Hypothalamus (tissue), 51 donors: Measurements from ENCODE around the gene HSPA14.
"Not testable (repeated sequence)": the region's sequence is repeated elsewhere in the genome, so short reads cannot be mapped to it uniquely, and the experiment has no call there.

Experiments
- DNase-seq, 51 donors: peaks; one replicate each; lab custom pipeline; 2025; lab: John Stamatoyannopoulos, UW

Gene HSPA14

DNA sequence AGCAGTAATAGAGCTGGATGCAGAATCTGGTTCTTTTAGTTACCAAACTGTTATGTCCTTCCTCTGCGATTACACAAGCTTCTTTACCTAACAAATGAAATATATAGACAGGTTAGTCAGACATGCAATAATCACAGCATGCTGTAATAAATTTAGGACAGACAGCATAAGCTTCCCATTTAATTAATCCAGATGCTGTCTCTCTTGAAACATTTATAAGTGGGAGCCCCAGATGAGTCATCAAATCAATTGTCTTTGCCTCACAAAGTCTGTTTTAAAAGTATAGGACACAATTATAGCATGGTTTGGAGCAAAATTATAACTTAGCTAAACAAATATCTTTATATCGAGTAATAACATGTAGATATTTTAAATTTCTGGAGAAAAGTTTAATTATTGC, 1.9 kb upstream of the HSPA14 start:
- DNase-seq, result no peak

DNA sequence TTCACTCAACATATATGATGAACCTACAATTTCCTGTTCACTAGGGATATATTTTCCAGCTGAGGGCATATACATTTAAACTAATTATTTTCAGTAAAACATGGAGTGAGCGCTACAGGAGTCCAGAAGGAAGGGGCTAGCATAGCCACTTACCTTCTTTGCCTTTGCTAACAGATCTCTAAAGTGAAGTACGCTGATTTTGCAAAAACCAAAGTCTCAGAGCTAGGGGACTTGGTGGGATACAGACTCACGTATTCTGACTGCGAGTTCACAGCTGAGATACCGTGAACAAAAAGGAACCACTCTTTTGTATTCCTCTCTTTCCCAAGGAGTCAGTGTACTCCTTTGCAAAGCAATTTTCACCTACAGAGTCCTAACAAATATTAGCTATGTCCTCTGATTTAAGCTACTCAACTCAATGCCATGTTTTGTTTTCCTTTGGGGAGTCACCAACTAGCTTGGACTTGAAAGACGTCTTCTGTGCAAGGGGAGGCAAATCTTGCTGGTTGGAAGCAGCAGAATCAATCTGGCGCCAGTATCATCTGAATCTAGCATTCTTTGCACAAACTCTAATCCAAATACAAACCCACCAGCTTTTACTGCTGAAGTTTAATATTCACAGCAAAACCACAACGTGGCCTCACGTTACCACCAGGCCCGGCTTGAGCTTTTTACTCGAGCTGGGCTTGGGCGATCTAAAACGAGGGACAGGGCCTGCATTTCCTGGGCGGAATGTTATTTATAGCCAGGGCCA, 926 bp upstream of the HSPA14 start:
- peak in 1 of 51 donors; percentile 54 for DNase-seq

DNA sequence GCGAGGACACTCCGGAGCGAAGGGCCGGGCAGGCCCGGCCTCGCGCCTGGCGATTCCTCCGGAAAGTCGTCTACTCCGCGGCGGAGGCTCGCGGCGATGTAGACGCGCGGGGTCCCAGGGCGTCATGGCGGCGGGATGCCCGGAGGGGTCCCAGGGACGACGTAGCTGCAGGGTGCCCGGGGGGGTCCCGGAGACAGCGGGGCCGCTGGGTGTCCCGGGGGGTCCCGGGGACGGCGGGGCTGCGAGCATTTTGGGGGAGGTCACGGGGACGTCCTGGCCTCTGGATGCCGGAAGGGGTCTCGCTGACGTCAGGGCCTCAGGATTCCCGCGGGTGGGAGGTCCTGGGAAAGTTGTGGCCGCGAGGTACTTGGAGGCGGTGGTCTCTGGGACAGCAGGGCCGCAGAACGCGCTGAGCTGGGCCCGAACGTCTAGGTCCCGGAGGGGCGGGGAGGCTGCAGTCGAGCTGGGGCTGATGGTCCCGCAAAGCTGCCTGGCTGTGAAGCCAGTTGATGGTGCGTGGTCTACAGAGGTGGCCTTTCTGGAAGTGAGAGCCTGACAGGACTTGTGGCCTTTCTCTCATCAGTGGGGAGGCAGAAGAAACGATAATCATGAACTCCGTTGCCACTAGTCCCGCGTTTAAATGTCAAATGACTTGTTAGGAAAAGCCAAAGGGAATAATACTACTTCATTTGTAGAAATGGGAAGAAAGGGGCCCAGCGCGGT, 637 bp downstream of the HSPA14 start:
- peak in 24 of 51 donors; percentile 2 to 45 (median 23) for DNase-seq

DNA sequence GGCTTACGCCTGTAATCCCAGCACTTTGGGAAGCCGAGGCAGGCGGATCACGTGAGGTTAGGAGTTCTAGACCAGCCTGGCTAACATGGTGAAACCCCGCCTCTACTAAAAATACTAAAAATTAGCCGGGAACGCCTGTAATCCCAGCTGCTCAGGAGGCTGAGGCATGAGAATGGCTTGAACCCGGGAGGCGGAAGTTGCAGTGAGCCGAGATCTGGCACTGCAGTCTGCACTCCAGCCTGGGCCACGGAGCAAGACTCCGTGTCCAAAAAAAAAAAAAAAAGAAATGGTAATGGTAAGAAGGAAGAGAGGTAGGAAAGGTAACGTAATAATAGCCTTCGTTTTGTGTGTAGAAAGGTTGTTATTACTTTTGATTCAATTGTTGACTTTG, 1.2 kb downstream of the HSPA14 start:
- DNase-seq, result peak in 2 of 51 donors; percentile 0 to 20

DNA sequence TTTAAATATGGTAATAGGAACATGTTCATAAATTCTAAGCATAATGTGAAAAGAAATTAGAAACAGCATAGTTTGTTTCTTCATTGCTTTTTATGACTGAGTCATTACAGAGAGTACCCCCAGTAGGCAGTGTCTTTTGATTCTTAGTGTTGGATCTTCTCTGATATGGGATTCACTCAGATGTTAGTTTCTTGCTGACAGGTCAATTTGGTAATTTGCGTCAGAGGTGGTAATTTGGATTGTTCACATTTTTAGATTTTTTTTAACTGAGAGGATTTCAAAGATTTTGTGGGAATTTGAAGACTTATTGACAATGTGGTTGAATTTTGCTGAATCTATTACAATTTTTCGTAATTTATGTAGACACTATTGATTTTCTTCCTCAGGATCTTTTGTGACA, 2.1 kb downstream of the HSPA14 start:
- no peak for DNase-seq

DNA sequence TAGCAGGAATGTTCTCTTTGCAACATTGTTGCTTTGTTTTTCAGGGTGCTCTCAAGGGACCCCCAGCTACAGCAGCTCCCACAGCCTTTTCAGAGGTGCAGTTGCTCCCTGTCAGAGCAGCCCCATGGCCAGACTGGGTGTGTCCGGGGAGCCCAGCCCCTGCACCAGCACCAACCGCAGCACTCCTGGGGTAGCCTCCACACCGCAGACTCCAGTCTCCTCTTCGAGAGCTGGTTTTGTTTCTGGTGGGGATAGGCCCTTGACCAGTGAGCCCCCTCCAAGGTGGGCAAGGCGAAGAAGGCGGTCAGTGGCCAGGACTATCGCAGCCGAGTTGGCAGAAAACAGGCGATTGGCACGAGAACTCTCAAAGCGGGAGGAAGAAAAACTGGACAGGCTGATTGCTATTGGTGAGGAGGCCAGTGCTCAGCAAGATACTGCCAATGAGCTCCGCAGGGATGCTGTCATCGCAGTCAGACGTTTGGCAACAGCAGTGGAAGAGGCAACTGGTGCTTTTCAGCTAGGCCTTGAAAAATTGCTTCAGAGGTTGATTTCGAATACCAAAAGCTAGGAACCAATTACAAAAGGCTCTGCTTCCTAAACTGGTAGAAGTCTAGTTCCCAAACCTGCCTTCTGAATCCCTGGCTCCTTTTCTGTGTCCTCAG, 5.4 kb downstream of the HSPA14 start:
- no peak for DNase-seq

DNA sequence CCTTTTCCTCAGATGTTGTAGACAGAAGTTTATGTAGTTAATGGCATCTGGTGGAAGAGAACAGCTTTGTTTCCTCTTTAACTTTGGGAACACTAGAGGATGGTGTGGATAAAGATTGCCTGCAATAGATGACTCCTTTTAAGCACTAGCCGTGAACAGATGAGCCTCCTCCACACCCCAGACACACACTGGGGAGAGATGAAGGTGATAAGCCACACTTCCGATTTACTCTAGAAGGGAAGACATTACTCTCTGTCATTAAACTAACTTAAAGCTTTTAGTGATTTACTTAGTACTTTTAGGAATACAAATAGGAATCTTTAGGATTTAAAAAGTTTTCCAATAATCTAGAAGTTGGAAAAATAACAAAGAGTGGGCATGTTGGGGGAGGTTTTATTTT, 6.8 kb downstream of the HSPA14 start:
- no peak for DNase-seq

DNA sequence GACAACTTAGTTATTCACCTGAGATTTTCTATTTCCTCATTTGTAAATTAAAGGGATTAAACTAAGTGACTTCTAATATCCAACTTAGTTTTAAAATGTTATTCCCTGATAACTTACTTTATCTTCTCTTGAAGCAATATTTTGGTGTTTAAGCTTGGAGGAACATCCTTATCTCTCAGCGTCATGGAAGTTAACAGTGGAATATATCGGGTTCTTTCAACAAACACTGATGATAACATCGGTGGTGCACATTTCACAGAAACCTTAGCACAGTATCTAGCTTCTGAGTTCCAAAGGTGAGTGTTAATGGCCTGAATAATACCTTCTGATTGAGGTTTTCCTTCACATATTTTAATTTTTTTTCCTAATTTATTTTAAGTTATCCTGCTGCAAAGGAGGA, 14.1 kb downstream of the HSPA14 start:
- DNase-seq, result no peak

DNA sequence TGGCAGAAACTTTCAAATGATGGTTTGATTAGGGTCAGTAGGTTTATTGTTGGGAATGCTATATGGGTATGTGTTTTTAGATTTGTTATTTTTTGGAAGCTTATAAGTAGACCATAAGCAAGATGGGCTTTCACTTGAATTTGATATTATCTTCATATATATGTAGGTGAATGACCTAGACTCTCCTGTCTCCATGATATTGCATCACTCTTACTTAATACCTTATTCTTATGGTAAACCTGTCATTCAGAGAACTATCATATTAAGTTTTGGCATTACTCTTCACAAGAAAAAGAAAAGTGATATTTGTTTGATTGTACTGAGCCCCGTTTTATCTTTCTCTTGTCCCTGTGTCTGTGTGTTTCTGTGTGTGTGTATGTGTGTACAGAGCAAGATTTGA, 17.3 kb downstream of the HSPA14 start:
- no peak for DNase-seq

DNA sequence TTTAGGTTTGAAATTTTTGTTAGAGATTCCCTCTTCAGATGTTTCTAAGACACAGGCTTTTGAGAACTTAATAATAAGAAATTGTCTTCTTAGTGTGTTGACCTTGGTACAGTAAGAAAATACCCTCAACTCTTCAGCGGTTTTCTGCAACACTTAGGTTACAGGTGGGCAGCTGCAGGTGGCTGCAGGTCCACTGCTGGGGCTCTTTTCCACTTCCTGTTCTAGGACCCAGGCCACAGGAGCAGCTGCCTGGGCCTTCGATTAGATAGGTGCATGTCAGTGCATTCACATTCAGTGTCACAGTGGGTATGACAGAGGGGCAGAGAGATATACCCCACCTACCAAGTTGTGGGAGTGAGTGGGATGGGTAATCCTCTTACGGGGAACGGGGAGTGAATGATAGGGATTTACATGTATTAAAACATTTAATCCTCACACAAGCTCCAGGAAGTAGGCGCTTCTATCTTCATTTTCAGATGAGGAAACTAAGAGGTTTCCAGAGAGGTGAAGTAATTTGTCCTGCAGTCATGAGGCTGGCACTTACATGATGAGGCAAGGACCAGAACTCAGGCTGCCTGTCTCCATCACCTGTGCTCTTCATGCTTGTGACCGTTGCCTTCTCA, 20.3 kb downstream of the HSPA14 start:
- DNase-seq, result no peak

DNA sequence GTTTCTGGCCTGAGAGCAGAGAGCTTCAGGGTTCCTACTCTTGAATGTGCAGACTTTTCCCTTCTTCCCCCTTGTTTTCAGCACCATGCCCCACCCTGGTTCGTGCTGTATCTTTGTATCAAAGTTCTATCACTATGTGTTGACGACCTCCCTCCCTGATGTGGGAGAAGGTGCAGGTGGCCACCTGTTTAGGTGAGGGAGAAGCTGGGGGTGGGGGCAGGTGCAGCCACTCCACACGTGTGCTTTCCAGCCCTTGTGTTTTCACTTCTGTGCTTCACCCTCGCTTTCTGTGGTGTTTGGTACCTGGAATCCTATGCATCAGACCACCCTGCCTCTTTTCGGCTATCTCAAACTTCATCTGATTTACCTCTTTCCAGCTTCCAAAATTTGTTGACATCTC, 20.9 kb downstream of the HSPA14 start:
- DNase-seq, result no peak

DNA sequence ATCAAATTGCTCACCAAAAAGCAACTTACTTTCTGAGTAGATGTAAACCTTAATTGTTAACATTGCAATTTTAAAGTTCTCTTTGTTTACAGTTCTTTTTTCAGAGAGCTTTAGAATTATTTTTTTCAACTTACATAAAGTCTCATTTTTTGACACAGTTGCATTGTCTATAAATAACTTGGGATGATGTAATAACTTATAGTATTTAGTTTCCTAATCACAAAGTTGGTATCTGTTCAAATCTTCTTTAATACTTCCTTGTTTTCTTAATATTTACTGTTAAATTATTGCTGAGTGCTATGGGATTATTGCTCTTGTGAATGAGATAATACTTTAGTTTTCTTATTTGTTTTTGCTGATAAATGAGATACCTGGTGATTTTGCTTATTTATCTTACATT, 21.7 kb downstream of the HSPA14 start:
- DNase-seq, result no peak

DNA sequence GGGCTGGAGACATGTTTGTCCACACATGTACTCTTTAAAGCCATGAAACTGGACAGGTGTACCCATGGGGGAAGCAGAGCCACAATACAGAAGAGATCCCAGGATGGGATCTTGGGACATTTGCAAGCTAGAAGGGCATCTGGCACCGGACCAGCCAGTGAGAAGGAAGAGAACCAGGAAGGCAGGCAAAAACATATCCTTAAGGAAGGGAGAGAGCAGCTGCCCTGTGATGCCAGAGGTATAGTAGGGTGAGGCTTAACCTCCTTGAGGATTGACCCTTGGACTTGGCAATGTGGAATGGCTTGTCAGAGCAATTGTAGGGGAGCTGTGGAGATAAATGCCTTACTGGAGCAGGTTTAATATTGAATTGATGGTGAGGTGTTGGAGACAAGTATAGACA, 22.7 kb downstream of the HSPA14 start:
- DNase-seq, result no peak

DNA sequence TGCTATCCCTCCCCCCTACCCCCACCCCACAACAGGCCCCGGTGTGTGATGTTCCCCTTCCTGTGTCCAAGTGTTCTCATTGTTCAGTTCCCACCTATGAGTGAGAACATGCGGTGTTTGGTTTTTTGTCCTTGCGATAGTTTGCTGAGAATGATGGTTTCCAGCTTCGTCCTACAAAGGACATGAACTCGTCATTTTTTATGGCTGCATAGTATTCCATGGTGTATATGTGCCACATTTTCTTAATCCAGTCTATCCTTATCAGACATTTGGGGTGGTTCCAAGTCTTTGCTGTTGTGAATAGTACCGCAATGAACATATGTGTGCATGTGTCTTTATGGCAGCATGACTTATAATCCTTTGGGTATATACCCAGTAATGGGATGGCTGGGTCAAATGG, 26.4 kb downstream of the HSPA14 start:
- DNase-seq, result not testable (repeated sequence)

DNA sequence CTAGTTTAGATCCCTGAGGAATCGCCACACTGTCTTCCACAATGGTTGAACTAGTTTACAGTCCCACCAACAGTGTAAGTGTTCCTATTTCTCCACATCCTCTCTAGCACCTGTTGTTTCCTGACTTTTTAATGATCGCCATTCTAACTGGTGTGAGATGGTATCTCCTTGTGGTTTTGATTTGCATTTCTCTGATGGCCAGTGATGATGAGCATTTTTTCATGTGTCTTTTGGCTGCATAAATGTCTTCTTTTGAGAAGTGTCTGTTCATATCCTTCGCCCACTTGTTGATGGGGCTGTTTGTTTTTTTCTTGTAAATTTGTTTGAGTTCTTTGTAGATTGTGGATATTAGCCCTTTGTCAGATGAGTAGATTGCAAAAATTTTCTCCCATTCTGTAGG, 26.8 kb downstream of the HSPA14 start:
- not testable (repeated sequence) for DNase-seq

DNA sequence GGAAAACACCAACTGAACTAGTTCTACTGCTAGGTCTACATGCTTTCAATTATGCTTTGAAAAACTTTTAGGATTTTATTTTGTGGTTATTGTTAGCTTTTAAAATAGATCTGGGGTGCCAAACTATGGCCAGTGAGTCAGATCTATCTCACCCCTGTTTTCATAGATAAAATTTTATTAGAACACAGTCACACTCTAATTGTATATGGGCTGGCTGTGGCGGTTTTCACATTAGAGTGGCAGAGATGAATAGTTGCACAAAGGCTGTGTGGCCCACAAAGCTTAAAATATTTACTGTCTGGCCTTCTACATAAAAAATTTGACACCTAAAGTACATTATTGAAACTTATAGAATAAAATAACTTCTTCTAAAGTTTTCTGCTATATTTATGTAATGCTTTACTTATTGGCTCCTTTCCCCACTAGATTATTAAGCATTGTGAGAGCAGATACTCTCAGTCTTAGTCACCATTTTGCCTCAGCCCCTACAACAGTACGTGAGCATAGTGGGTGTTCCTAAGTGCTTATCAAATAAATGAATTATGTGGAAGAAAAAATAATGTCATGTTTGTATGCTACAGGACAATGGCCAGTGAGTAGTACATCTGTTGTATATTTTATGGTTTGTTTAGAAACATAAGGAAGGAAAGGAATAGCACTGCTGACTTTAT, 35.1 kb downstream of the HSPA14 start:
- no peak for DNase-seq

DNA sequence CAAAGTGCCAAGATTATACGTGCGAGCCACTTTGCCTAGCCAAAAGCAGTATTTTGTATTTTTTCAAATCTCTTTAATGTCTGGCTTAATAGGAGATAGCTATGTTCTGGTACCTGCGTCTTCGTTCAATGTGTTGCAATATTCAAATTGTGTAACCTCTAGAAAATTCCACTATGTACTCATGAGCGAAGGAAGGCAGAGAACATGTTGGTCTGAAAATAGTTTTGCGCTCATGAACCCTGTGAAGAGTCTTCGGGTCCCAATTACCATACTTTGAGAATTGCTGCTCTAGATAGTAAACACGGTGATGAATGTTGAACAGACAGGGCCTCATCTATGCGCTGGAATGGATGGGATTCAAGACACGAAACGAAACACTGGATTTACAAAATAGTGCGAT, 37.8 kb downstream of the HSPA14 start:
- DNase-seq, result no peak

DNA sequence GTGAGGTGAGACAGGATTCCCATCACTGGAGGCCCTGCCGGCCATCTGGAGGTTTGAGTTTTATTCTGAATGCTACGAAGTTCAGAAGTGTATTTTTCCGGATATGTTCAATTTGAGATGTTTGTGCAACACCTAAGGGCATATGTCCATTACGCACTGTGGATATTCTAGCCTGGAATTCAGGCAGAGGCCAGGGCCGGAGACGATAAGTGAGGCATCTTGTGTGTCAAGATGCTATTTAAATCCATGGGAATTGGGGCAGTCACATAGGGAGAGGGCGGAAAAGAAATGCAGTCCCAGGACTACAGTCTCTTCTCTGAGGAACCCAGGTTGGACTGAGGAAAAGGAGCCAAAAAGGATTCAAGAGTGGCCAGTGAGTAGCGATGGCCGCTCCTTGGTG, 38.7 kb downstream of the HSPA14 start:
- DNase-seq, result no peak

DNA sequence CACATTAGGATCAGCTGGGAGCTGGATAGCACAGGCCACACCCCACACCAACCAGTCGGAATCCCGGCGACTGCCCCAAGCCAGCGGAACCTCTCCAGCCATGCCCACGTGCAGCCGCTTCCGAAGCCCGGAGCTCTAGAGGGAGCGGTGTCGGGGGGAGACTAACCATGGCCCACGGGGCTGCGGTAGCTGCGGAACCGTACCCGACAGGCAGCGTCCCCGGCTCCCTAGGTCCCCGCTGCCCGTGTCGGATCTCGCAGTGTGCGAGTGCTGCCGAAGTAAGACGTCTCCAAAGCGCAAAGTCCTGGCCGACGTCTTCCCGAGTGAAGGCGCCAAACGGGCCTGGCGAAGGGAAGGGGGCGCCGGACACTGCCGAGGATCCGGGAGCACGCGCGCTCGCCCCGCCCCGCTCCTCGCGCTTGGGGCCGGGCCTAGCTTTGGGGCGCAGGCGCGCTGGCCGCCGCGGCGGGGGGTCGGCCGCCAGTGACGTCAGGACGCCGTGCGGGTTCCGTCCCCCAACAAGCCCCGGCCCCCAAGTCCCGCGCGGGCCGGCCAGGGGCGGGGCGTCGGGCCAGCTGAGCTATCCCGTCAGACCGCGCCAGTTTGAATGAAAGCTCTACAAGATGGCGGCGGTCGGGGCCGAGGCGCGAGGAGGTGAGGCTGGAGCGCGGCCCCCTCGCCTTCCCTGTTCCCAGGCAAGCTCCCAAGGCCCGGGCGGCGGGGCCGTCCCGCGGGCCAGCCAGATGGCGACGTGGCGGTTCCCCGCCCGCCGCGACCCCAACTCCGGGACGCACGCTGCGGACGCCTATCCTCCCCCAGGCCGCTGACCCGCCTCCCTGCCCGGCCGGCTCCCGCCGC, 40.4 kb downstream of the HSPA14 start, which contains the start of gene SUV39H2:
Gene SUV39H2, plus strand, starts transcription at position 601 of the 858 bp plus-strand sequence. Its CDS starts 23 bp downstream, at position 624.
- peak; percentile 46 to 97 (median 91) for DNase-seq
